ENCODE results near the gene CACNA2D3. TPM values are rescaled to one million over a fixed set of nuclear protein-coding genes. Genes with fewer than 3 reads are reported as not detected.

CACNA2D3 gene
- total RNA-seq, 1 donor from 2014 or later: 21.2 TPM

GRCh38 chr3:54797111-54797510 is 674.8 kb downstream of the CACNA2D3 start:
- TF ChIP-seq, protein P1, sequence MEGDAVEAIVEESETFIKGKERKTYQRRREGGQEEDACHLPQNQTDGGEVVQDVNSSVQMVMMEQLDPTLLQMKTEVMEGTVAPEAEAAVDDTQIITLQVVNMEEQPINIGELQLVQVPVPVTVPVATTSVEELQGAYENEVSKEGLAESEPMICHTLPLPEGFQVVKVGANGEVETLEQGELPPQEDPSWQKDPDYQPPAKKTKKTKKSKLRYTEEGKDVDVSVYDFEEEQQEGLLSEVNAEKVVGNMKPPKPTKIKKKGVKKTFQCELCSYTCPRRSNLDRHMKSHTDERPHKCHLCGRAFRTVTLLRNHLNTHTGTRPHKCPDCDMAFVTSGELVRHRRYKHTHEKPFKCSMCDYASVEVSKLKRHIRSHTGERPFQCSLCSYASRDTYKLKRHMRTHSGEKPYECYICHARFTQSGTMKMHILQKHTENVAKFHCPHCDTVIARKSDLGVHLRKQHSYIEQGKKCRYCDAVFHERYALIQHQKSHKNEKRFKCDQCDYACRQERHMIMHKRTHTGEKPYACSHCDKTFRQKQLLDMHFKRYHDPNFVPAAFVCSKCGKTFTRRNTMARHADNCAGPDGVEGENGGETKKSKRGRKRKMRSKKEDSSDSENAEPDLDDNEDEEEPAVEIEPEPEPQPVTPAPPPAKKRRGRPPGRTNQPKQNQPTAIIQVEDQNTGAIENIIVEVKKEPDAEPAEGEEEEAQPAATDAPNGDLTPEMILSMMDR (IDR thresholded peaks at IDR 0.05; ENCODE audit: borderline replicate concordance): no peak
- Histone ChIP-seq H3K4me3 (no peak overlapping the region), H3K27me3 (ENCODE audit: low read depth) (no peaks in the 10 kb centered on the region), H3K36me3 (no peaks in the 10 kb centered on the region), H3K9me3 (replicated peaks) (no peaks in the 10 kb centered on the region), H3K4me1 (no peaks in the 10 kb centered on the region), H3K27ac (replicated peaks) (no peak overlapping the region)
- intact Hi-C loops (cut with micrococcal nuclease): no loop called here
- no peak for DNase-seq

DNA sequence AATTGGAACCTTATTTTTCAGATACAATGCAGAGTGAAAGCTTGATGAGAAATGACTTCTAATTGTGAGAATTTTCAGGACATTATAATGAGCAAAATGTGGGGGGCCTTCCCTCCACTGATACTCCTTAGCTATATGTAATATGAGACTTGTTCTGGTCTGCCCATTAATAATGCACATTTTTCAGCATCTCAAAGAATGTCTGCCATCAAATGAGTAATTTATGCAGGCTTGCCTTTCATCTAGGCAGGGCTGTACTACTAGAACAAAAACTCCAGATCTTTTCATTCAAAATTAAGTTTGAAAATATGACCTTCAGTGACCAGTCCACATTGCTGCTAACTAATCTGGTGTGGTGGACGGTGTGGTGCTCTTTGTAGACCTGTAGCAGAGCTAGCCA is 678.1 kb downstream of the CACNA2D3 start:
- TF ChIP-seq, protein P1 (IDR thresholded peaks at IDR 0.05; ENCODE audit: borderline replicate concordance): no peak
- intact Hi-C loops (cut with micrococcal nuclease): no loop called here

DNA sequence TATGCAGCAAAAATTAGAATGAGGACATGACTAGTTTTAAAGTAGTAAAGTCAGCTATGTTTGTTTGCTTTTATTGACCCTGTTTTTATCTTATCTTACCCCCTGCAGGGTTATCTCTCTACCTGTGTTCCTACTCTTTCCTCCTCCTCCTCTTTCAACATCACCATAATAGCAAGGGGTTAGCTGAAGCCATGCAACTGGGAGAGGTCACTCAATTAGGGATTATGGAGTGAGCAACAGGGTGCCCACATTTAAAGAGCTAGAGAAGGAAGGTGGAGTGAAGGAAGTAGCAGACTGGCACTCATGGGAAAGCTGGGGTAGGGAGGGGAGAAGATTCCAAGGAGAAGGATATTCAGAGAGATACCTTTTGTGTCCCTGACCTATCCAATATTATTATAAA is 679.6 kb downstream of the CACNA2D3 start:
- H3K4me3 ChIP-seq: no peak overlapping the region
- TF ChIP-seq, protein P1 (IDR thresholded peaks at IDR 0.05; ENCODE audit: borderline replicate concordance): no peak
- no peaks in the 10 kb centered on the region for H3K27me3 ChIP-seq (ENCODE audit: low read depth)
- DNase-seq: no peak
- no peaks in the 10 kb centered on the region for H3K4me1 ChIP-seq
- H3K27ac ChIP-seq (replicated peaks): no peak overlapping the region
- H3K9me3 ChIP-seq (replicated peaks): peaks cover 3% of the 10 kb centered on the region
- no peaks in the 10 kb centered on the region for H3K36me3 ChIP-seq
- intact Hi-C loops (cut with micrococcal nuclease): no loop called here

More for the DNA sequence above, 678.1 kb downstream of the CACNA2D3 start:
- DNase-seq: no peak
- Histone ChIP-seq H3K36me3 (no peaks in the 10 kb centered on the region), H3K4me3 (no peak overlapping the region), H3K9me3 (replicated peaks) (no peaks in the 10 kb centered on the region), H3K27ac (replicated peaks) (no peak overlapping the region), H3K27me3 (ENCODE audit: low read depth) (no peaks in the 10 kb centered on the region), H3K4me1 (no peaks in the 10 kb centered on the region)

- Histone ChIP-seq H3K36me3 (no peaks in the 10 kb centered on the region), H3K27me3 (ENCODE audit: low read depth) (no peaks in the 10 kb centered on the region), H3K4me1 (no peaks in the 10 kb centered on the region), H3K27ac (replicated peaks) (no peak overlapping the region), H3K9me3 (replicated peaks) (peaks cover 5% of the 10 kb centered on the region), H3K4me3 (no peak overlapping the region)
- TF ChIP-seq, protein P1 (IDR thresholded peaks at IDR 0.05; ENCODE audit: borderline replicate concordance): no peak
- DNase-seq: no peak
- intact Hi-C loops (cut with micrococcal nuclease): no loop called here
Measured at GRCh38 chr3:54810401-54810800, 688.0 kb downstream of the CACNA2D3 start.

DNA sequence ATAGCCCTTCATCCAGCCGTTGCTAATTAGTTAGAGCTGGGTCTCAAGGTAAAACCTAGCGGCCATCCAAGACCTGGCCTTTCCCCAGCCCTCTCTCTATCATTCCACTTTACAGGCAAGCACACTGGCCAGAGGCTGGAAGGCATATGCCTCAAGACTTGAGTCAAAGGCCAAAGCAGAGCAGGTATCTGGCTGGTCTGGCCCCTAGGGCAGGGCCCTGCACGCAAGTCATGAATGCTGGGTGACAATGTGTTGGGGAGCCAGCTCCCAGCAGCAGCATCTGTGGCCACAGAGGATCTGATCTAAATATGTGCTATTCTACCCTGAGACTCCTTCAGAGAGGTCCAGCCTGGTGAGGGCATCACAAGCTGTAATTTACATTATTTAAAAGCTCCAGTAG is 691.9 kb downstream of the CACNA2D3 start:
- H3K36me3 ChIP-seq: no peaks in the 10 kb centered on the region
- intact Hi-C loops (cut with micrococcal nuclease): no loop called here
- no peak for DNase-seq
- no peak overlapping the region for H3K4me3 ChIP-seq
- no peaks in the 10 kb centered on the region for H3K4me1 ChIP-seq
- TF ChIP-seq, protein P1 (IDR thresholded peaks at IDR 0.05; ENCODE audit: borderline replicate concordance): no peak
- H3K27ac ChIP-seq (replicated peaks): no peak overlapping the region
- H3K9me3 ChIP-seq (replicated peaks): no peaks in the 10 kb centered on the region
- H3K27me3 ChIP-seq (ENCODE audit: low read depth): no peaks in the 10 kb centered on the region

- H3K36me3 ChIP-seq: no peaks in the 10 kb centered on the region
- no peaks in the 10 kb centered on the region for H3K27me3 ChIP-seq (ENCODE audit: low read depth)
- H3K27ac ChIP-seq (replicated peaks): no peak overlapping the region
- intact Hi-C loops (cut with micrococcal nuclease): no loop called here
- TF ChIP-seq, protein P1 (IDR thresholded peaks at IDR 0.05; ENCODE audit: borderline replicate concordance): no peak
- no peaks in the 10 kb centered on the region for H3K9me3 ChIP-seq (replicated peaks)
- no peak overlapping the region for H3K4me3 ChIP-seq
- no peak for DNase-seq
- peaks cover 9% of the 10 kb centered on the region for H3K4me1 ChIP-seq
Measured at GRCh38 chr3:54817628-54818027, 695.3 kb downstream of the CACNA2D3 start.
